HG03095 (cell line): ENCODE results near the gene SEC61A1.

Experiments used
- ATAC-seq: cut with Tn5 transposase; IDR thresholded peaks from one replicate; pipeline ENCODE4 v1.9.1; 2021; ENCODE audit warnings: moderate library complexity; ENCODE audit not compliant: unreplicated experiment

SEC61A1 gene

DNA sequence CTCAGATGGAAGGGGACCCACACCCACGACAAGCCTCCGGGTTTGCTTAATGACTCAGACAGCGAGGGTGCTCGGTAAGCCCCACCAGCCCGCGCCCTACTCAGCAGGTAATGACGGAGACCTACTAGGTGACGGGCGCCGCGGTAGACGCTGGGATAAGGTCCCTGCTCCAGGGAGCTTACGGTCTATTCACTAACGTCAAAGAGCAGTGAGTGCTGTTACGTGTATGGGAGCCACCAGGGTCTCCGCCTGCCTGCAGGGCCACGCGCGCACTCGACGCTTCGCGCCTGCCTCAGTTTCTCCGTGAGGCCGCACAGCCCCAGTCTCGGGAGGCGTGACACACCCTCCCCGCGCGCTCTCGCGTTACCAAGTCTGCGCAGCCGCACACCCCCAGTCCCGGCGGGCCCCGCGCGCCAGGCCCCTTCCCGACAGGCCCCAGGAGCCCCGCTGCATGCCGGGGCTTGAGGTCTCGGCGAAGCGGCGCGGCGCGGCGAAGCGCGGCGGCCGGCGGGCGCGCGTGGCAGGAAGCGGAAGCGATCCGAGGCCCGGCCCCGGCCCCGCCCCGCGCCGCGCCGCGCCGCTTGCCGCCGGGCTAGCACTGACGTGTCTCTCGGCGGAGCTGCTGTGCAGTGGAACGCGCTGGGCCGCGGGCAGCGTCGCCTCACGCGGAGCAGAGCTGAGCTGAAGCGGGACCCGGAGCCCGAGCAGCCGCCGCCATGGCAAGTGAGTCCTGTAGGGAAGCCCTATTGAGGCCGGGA, at the start of gene SEC61A1:
TSS of gene SEC61A1 (plus strand) at position 601 of the 758 bp plus-strand sequence. CDS start at position 717, 116 bp downstream.
- ATAC-seq: peak; percentile 94

DNA sequence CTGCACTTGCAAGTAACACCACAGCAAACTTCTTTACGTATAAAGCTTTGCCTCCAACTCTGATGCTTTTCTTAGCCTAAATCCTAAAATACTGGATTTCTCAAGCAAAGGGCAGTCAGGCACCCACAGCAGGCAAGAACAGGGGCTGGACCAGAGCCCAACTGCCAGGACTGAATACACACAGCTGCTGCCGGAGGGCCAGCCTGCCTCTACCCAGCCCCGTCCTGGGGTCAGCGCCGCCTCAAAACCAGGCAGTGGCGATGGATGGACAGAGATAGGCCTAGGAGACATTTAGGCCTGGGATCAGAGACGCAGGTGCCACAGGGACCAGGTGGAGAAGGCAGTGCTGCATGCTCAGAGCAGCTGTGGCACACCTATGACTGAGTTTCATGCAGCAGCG, 47.6 kb upstream of the SEC61A1 start:
- ATAC-seq: no peak

DNA sequence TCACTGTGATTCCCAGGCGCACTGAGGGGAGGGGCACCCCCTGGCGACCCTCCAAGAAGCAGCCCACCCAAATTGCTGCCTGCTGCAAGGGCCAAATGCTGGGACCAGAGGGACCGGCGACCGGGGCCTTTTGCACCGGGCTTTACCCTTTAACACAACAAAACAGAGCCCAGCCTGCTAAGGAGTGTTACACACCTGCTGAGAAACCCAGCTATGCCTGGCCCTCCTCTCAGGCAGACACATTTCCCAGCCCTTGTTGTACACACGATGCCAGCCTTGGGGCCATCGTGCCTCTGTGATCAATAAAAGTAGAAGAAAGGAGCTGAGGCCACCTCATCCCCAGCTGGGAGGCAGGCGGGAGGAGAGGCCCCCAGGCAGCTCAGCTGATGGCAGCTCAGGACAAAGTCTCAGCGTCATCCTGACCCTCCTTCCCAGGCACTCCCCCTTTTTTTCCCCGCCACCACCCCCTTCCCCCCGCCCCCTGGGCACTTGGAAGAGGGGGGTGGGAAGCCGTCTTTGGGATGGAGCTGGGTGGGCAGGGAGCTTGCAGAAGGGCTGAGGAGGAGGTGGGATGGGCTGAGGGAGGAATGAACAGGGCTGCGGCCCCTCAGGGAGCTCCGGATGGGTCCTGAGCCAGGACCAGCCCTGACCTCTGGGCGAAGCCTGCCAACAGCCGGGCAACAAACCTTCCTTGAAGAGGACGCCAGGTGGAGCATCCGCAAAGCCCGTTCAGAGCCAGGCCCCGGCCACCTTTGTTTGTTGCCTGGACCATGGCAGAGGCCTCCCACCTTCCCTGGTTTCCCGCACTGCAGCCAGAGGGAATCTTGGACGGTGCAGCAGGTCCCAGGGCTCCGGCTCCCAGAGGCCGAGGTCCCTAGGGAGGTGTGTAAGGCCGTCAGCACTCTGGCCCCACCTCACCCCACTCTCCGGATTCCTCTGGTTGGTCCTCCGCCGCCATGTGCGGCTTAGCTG, 45.9 kb upstream of the SEC61A1 start:
- ATAC-seq: no peak

DNA sequence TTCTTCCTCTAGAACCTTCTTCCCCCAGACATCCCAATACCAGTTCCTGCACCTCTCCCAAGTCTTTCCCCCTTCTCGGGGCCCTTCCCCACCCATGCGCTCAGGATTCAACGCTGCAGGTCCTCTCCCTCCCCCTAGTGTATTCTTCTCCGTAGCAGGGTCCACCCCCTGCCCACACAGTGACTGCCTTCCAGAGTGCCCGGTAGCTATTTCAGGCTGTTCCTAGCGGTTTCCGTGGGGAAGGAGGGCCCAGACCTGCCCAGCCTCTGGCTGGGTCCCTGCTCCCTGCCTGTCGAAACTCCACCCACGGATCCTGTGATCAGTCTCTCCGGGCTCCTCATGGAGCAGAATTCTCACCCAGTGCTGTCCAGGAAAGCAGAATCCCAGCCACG, 45.2 kb upstream of the SEC61A1 start:
- ATAC-seq: no peak

DNA sequence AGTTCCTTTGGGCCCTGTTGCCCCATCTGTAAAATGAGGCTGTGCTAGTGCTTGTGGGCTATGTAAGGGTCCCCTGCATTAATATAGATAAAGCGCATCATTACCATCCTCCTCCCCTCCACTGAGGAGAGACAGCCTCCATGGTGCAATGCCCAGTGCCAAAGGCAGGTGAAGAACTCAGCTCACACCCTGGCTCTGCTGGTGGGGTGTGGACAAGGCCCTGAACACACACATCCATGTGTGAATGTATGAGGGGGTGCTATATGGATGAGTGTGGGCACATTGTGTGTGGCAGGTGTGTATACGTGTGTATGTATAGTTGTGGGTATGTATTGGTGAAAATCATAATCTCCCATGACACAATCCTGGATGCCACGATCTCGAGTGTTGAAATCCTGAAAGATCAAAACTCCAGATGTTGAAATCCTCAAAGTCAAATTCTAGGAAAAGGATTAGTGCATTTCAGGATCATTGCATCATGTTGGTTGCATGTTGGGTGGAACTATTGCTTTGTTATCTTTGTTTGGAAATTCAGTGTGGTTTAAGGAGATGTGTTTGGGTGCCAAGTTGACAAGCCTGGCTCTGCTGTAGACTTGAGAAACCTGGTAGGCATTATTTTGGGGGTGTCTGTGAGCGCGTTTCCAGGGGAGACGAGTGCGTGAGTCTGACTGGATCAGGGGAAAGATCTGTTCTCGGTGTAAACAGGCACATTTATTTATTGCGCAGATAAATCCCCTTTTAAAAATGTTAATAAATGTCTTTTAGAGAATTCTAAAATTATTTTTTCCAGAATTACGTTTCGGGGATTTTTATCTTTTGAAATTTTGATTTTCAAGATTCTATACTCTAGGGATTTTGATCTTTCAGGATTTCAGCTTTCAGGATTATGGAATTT, 42.0 kb upstream of the SEC61A1 start:
- ATAC-seq: no peak

DNA sequence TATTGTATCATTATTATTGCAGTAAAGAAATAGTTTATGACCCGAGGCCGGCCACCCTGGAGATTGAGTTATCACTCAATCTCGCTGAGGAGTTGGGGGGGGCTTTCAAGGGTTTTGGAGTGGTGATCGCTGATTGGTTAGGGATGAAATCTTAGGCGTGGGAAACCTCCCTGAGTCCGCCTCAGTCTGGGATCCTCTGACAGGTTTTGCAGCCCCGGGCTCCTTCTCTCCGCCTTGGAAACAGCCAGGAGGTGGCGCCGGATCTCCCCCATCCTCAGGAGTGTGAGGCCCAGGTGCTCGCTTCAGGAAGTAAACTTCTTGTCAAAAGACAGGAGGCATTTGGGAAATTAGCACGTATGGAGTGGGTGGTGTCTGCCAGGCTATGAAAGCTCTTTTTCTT, 41.1 kb upstream of the SEC61A1 start:
- no peak for ATAC-seq

DNA sequence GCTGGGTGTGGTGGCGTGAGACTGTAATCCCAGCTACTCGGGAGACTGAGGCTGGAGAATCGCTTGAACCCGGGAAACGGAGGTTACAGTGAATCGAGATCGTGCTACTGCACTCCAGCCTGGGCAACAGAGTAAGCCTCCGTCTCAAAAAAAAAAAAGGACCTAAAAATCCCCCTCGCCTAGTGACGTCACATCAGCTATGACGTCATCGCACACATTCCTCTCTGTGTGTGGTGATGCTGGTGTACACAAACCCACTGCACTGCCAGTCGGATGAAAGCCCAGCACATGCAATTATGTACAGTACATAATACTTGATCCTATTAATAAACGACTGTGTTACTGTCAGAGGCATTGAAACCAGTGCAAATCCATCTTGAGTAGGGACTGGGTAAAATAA, 40.2 kb upstream of the SEC61A1 start:
- no peak for ATAC-seq

DNA sequence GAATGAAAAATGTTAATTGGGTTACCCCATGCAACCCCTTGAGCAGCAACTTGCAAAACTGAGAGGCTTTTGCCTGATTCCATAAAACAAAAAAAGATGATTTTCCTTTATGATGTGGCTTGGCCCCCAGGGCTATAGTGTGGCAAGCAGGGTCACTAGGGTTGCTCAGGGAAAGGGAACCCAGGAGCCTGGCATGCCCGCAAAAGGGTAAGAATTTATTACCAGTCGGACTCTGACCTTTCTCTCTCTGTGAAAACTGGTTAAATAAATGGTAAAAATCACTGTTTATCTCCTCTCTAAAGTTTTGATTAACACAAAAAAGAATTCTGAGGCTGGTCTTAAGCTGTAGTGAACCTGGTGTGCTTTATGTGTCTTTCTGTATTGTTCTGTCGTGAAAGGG, 37.7 kb upstream of the SEC61A1 start:
- no peak for ATAC-seq

DNA sequence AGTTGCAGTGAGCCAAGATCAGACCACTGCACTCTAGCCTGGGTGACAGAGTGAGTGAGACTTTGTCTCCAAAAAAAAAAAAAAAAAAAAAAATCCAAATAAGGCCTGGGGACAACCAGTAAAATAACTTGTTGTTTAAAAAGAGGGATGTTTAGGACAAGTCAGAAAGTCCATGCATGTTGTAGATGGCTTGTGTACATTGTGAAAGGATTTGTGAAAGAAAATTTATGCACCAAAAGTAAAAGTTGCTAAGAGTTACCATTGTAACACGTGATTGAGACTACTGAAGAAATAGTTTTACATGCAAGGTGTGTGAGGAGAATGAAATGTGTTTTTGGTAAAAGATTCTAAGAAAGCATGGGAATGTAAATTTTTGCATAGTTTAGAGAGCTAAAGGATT, 35.7 kb upstream of the SEC61A1 start:
- ATAC-seq: no peak

DNA sequence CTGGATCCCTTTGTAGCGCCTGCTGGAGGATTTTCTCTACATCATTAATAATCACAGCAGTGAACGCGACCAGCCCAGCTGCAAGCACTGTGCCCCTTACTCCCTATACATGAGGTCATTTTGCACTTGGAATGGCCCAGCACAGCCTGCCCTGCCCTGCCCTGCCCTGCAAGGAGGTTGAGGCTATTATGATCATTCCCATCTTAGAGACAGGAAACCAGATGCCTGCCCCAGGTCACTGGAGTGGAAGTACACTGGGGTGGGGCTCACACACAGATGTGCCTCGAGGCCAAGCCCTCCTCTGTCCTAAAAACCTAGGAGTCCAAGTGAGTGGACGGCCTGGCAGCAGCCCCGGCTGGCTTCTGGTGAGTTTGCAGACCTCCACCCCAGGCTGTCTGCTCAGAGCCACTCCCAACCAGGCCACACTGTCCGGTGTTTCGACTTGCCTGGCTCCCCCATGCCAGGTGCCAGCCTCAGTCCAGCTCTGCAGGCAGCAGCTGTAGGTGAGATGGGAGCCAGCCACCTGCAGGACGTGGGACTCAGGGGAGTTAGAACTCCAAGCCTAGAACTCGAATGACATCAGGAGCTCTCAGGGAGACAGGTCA, 30.4 kb upstream of the SEC61A1 start:
- ATAC-seq: no peak

DNA sequence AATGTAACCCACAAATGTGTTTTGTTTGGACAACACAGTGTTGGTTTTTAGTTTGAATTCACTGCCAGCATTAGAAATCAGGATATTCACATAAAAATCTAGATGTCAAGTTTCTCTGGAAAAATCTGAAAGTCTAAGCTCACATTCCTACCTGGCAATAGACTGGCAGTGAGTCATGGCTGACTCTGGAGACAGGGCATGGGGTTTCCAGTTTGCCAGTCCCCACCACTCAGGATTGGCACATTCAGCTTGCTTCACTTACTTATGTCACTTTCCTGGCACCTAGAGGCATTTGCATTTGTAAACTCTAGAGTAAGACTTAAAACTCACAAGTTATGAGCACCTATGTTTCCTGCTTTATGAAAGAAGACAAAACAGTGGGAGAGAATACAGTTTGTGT, 19.1 kb upstream of the SEC61A1 start:
- ATAC-seq: no peak

DNA sequence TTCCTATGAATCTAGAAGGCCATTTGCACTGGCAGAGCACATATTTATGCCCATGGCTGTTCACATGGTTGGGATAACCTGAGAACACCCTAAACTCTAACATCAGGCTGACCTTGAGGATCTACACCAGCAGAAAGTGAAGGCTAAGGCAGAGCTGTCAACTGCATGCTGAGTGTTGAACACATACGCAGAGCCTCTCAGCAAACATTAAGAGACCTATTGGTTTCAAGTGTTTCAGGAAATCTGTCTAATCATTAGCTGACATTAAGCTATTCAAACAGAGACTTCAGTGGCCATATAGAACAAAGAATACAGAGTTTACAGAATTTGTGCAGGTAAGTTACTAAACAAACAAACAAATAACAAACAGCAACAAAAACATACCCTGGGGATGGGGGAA, 16.1 kb upstream of the SEC61A1 start:
- no peak for ATAC-seq

DNA sequence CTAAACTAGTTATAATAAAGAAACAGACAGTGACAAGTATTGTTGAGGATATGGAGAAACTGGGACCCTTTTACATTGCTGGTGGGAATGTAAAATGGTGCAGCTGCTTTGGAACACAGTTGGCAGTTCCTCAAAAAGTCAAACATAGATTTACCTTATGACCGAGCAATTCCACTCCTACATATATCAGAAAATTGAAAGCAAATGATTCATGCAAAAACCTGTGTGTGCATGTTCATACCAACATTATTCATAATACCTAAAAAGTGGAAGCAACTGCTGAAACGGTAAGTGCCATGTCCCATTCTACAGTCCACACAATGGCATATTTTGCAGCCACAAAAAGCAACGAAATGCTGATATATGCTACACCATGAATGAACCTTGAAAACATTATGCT, 12.2 kb upstream of the SEC61A1 start:
- ATAC-seq: no peak

DNA sequence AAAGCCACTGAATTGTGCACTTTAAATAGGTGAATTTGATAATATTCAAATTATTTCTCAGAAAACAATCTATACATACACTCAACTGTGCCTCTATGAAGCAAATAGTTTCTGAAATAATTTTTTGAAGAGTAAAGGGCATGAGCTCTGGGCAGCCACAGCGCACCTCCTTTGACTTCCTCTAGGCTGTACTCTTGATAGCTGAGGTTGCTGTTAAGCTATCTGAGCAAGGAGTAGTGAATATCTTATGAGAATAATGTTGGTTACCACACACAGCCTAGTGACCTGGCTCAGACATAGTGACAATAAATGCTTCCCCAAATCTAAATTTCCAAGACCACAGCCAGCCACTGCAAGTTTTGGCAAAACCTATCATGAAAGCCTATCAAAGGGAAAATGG, 11.6 kb upstream of the SEC61A1 start:
- ATAC-seq: no peak

DNA sequence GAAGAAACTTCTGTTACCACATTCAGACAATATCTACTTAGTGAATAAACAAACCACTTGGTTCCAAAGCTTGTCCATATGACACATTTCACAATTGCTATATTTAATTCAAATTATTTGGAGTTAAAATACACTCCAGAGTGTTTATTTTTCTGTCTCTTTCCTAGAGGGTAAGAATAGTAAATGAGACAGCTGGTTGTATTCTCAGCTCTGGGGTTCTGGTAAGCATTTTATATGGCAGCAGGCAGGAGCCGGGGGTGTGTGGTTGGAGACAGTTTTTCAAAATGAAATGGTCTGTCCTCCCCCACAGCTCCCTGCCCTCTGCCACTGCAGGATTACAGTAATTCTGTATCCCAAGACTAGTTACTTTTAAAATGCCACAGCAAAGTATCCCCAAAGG, 10.9 kb upstream of the SEC61A1 start:
- ATAC-seq: no peak

DNA sequence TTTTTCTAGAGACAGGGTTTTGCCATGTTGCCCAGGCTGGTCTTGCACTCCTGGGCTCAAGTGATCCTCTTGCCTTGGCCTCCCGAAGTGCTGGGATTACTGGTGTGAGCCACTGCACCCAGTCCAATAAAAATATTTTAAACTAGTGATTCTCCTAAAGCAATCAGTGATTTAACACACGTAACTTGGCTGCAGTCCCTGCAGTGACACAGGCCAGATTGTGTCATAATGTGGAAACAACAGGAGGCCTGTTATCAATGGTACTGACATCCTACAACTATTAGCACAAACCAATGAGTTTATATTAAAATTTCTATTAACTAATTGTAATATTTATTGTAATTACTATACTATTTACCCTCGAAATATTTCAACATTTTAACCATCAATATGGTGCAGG, 1.6 kb upstream of the SEC61A1 start:
- no peak for ATAC-seq

DNA sequence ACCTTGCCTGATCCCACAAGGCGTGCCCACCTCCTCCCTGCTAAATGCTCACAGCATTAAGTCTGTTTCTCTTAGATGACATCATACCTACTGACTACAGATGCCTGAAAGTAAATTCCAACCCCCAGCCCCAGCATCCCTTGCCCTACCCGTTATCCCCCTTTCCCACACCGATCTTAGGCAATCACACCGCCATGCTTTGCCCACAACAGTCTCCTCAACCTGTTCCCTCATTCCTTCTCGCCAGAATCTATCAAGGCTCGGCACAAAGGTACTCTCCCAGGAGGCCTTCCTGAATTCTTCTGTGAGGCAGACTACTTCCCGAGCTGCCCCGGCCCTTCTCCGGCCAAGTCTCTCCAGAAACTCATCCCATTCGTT, 789 bp upstream of the SEC61A1 start:
- ATAC-seq: no peak

DNA sequence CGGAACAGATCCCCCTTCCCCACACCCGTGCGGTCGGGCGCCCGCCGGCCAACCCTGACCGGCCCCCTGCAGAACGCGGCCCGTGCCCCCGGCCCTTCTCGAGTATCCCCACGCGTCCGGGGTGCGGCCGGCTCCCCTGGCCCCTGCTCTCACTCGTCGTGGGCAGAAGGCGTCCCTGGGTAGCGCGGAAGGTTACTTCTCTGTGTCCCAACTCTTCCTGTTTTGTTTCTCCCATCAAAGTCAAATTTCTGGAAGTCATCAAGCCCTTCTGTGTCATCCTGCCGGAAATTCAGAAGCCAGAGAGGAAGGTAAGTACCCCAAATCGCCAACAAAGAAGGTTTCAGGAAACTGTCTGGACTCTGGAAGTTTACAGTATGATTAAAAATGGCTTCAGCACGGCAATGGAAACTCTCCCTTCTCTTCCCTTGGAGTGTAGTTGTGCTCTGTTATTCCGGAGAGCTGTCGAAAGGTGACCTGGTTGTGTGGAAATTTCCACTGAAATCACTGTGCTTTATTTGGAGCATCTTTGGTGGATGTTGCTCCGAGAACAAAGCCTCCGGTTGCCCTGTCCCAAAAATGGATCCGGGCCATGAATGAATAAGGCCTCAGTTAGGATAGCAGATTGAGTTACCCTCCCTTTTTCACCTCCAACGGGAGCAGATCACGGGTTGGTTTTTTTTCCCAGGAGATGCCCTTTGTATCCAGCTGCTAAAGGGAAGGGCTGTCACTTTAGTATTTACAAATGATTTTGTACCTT, 536 bp downstream of the SEC61A1 start:
- ATAC-seq: peak; percentile 18

DNA sequence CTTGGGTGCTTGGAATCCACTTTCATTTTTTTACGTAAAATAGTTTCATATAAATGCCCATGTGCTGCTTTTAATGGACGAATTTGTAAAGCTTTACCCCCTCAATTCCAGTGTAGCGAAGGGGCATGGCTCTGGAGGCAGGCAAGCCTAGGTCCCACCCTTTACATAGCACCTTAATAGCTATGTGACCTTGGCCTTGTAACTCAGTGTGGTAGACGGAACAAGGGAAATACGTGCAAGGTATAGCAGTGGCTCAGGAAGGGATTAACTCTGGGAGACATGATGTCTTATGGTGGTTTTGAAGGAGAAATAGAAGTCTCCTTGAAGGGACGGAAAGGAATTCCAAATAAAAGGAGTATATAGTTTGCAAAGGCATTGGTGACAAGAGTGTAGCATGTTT, 1.4 kb downstream of the SEC61A1 start:
- ATAC-seq: no peak

DNA sequence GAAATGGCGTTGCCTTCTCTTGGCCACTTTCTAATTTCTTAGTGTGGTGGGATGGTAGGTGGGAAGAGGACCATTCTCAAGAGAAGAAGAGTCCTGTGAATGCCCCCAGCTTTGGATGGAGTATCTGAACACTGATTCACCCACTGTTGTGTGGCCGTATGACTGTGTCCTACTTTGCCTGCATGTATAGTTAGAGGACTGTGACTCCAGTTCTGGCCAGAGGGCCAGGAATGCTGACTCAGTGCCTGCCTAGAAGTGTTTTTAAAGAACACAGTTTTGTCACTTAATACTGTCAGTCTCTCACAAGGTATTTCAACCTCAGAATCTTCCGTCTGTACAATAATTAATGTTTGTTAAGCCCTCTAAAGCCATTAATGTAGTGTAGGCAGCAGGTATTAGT, 2.1 kb downstream of the SEC61A1 start:
- ATAC-seq: no peak
